Muscle of leg (tissue), 11 donors: Measurements from ENCODE around the gene ABCB10. TPM values are rescaled to one million over a fixed set of nuclear protein-coding genes. Genes with fewer than 3 reads are reported as not detected.
"Not testable (repeated sequence)": the region's sequence is repeated elsewhere in the genome, so short reads cannot be mapped to it uniquely, and the experiment has no call there.

Experiments
- DNase-seq: peaks from one replicate; pipeline ENCODE4 v3.0.0; 2013
- H3K27ac ChIP-seq: one replicate; pipeline ENCODE4 v1.5.1; 2013; ENCODE audit warnings: mild to moderate bottlenecking, low read length, control low read depth
- H3K27me3 ChIP-seq: one replicate; pipeline ENCODE4 v1.6.1; 2013; ENCODE audit warnings: low read length; ENCODE audit not compliant: control insufficient read depth, insufficient read depth
- H3K36me3 ChIP-seq: one replicate; pipeline ENCODE4 v1.6.1; 2013; ENCODE audit warnings: low read length; ENCODE audit not compliant: control insufficient read depth, insufficient read depth
- H3K4me1 ChIP-seq: one replicate; pipeline ENCODE4 v1.6.1; 2013; ENCODE audit warnings: low read length; ENCODE audit not compliant: control insufficient read depth, insufficient read depth
- H3K4me3 ChIP-seq: one replicate; pipeline ENCODE4 v1.5.1; 2013; ENCODE audit warnings: low read length, control low read depth
- H3K9me3 ChIP-seq: replicated peaks from 2 replicates; pipeline ENCODE4 v1.6.1; 2013; ENCODE audit warnings: low read depth, low read length; ENCODE audit not compliant: control insufficient read depth
- WGBS: methylation state at CpG from one replicate; pipeline ENCODE4 v1.1.5; 2013; ENCODE audit warnings: missing lambda C conversion rate; ENCODE audit not compliant: insufficient coverage; 5-methylcytosine and 5-hydroxymethylcytosine counted together
- polyA plus RNA-seq, 8 donors: library from polyadenylated mRNA; unstranded; fragments of 120-200 nt; gene quantifications; one replicate each; pipeline versions ENCODE4 v1.2.1 to v1.2.3, GENCODE V29; 2013; ENCODE audit warnings: inconsistent platforms in 1 of 8, low replicate concordance in 1 of 8; ENCODE audit not compliant: insufficient read length in 8 of 8, insufficient read depth in 1 of 8
- total RNA-seq: library from RNA; stranded (reverse); fragments of 120-200 nt; gene quantifications from one replicate; pipeline ENCODE4 v1.2.4, GENCODE V29; 2013

The ABCB10 gene
- total and polyA plus RNA-seq, 9 donors, result 13.5 to 17.3 (median 14.3) TPM

DNA sequence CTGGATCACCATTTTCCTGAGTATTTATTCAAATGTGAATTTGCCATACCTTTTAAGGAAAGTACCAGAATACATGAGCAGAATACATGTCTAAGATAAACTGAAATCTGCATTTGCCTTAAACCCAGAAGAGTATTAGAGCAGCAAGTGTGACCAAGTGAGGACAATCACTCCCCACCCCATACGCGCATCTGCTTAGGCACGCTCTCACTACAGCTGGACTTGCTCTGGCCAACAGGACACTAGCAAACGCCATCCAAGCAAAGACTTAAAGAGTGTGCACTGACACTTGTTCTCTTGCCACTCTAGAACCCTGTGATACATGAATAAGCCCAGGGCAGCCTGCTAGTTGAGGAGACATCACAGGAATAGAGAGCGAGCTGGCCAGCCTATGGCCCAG lies 76.0 kb downstream of the ABCB10 start:
- Histone ChIP-seq H3K27me3 (no peaks in the 10 kb centered on the region), H3K4me3 (no peak overlapping the region), H3K27ac (no peak overlapping the region), H3K4me1 (no peaks in the 10 kb centered on the region), H3K9me3 (no peaks in the 10 kb centered on the region), H3K36me3 (peaks cover 68% of the 10 kb centered on the region)
- WGBS, result 96% methylated on average over 4 of the region's 5 CpGs
- no peak for DNase-seq

DNA sequence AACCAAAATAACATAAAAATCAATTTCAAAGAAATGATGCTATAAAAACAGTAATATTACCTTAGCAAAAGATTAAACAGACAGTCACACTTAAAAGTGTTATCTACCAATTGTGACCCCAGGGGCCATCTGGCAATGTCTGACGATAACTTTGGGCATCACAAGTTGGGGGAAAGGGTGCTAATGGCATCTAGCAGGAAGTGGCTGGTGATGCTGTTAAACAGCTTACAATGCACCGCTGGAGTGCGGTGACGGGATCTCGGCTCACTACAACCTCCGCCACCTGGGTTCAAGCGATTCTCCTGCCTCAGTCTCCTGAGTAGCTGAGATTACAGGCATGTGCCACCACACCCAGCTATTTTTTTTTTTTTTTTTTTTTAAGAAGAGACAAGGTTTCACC lies 78.0 kb downstream of the ABCB10 start:
- no peak overlapping the region for H3K27ac ChIP-seq
- H3K4me1 ChIP-seq, result no peaks in the 10 kb centered on the region
- 95% methylated on average over 6 of the region's 7 CpGs for WGBS
- no peaks in the 10 kb centered on the region for H3K9me3 ChIP-seq
- H3K4me3 ChIP-seq, result no peak overlapping the region
- DNase-seq, result no peak
- peaks cover 60% of the 10 kb centered on the region for H3K36me3 ChIP-seq
- H3K27me3 ChIP-seq, result no peaks in the 10 kb centered on the region

DNA sequence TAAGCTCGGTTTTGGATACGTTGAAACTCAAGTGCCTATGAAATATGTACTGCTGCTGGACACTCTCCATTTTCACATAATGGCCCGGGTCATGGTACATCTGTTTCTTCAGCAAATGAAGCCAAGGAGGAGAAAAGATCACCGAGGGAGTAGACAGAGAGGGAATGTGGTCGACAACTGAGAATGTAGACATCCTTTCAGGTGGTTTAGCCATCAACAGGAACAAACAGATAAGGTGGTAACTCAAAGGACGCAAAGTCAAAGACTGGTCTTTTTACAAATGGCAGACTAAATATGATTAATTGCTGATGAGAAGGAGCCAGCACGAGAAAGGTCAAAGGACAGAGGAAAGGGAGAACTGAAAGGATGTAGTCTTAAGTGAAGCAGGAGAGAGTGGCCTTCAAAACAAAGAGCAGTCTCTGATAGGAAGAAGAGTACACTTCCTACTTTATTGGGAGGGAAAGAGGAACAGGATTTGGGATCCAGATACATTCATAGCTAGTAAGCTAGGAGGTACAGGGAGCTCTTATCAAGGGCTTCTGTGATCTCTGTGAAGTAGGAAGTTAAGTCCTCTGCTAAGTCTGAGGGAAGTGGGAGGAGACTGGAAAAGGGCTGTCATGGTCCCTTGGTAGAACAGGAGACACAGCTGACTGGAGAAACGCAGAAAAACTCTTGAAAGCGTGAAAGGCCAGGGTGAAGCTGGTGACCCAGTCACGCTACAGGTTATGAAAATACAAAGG lies 78.7 kb downstream of the ABCB10 start:
- 91% methylated on average over 6 of the region's 10 CpGs for WGBS
- peak; percentile 20 for DNase-seq
- H3K36me3 ChIP-seq, result peaks cover 63% of the 10 kb centered on the region

DNA sequence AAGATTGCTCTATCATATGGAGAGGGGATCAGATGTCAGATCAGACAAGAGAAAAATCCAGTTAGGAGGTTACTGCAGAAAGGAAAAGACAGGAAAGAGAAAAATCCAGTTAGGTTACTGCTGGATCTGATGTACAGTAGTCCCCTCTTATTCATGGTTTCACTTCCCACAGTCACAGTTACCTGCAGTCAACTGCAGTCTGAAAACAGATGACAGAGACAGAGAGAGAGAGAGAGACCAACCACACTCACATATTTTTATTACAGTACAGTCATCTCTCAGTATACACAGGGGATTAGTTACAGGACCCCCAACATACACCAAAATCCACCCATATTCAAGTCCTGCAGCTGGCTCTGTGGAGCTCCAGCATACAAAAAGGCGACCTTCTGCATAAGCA lies 79.7 kb downstream of the ABCB10 start:
- Histone ChIP-seq H3K27me3 (no peaks in the 10 kb centered on the region), H3K4me1 (no peaks in the 10 kb centered on the region), H3K4me3 (no peak overlapping the region), H3K9me3 (no peaks in the 10 kb centered on the region), H3K27ac (no peak overlapping the region), H3K36me3 (peaks cover 67% of the 10 kb centered on the region)
- WGBS, result no CpG with 5 or more reads among the region's 1 CpG
- no peak for DNase-seq

More for the DNA sequence above, 78.7 kb downstream of the ABCB10 start:
- H3K4me1 ChIP-seq, result no peaks in the 10 kb centered on the region
- no peaks in the 10 kb centered on the region for H3K27me3 ChIP-seq
- no peak overlapping the region for H3K27ac ChIP-seq
- no peaks in the 10 kb centered on the region for H3K9me3 ChIP-seq
- no peak overlapping the region for H3K4me3 ChIP-seq

DNA sequence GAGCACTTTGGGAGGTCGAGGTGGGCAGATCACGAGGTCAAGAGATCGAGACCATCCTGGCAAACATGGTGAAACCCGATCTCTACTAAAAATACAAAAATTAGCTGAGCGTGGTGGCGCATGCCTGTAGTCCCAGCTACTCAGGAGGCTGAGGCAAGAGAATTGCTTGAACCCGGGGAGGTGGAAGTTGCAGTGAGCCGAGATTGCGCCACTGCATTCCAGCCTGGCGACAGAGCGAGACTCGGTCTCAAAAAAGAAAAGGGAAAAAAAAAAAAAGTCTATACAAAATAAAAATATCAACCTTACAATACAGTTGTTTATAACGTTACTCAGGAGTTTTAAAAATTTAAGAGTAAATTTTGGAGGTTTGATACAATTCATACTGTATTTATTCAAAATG lies 82.6 kb downstream of the ABCB10 start:
- not testable (repeated sequence) for H3K27me3 ChIP-seq, H3K27ac ChIP-seq, DNase-seq, H3K9me3 ChIP-seq, H3K4me1 ChIP-seq, H3K4me3 ChIP-seq
- WGBS, result 96% methylated on average over 4 of the region's 13 CpGs
- peaks cover 62% of the 10 kb centered on the region for H3K36me3 ChIP-seq

DNA sequence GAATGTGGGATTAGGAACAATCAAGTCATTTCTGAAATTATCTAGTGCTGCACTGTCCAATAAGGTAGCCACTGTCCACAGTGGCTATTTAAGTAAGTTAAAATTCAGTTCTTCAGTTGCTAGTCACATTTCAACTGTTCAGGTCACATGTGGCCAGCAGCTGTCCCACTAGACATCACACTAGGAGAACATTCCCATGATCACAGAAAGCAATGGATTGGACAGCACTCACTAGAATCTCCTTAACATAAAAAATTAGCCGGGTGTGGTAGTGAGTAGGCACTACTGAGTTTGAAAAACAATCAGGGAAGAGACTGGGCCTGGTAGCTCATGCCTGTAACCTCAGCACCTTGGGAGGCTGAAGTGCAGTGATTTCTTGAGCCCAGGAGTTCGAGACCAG lies 84.0 kb downstream of the ABCB10 start:
- no peak for DNase-seq
- peaks cover 63% of the 10 kb centered on the region for H3K36me3 ChIP-seq
- no peaks in the 10 kb centered on the region for H3K27me3 ChIP-seq
- 100% methylated on average over 1 of the region's 2 CpGs for WGBS
- no peak overlapping the region for H3K27ac ChIP-seq
- H3K9me3 ChIP-seq, result no peaks in the 10 kb centered on the region
- no peak overlapping the region for H3K4me3 ChIP-seq
- H3K4me1 ChIP-seq, result no peaks in the 10 kb centered on the region

DNA sequence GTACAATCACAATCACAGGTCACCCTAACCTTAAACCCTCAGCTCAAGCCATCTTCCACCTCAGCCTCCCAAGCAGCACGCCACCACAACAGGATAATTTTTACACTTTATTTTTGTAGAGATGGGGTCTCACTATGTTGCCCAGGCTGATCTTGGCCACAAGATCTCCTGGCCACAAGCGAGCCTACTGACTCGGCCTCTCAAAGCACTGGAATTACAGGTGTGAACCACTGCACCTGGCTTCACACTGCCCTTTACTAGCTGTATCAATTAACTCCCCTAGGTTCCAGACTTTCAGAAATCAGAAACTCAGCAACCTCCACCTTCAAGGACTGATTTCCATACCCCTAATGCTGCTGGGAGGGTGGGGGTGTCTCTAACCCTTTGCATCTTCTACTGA lies 87.3 kb downstream of the ABCB10 start:
- DNase-seq, result no peak
- Histone ChIP-seq H3K27ac (no peak overlapping the region), H3K4me1 (no peaks in the 10 kb centered on the region), H3K36me3 (peaks cover 60% of the 10 kb centered on the region), H3K4me3 (no peak overlapping the region), H3K27me3 (no peaks in the 10 kb centered on the region), H3K9me3 (no peaks in the 10 kb centered on the region)
- 100% methylated on average over 1 of the region's 3 CpGs for WGBS

DNA sequence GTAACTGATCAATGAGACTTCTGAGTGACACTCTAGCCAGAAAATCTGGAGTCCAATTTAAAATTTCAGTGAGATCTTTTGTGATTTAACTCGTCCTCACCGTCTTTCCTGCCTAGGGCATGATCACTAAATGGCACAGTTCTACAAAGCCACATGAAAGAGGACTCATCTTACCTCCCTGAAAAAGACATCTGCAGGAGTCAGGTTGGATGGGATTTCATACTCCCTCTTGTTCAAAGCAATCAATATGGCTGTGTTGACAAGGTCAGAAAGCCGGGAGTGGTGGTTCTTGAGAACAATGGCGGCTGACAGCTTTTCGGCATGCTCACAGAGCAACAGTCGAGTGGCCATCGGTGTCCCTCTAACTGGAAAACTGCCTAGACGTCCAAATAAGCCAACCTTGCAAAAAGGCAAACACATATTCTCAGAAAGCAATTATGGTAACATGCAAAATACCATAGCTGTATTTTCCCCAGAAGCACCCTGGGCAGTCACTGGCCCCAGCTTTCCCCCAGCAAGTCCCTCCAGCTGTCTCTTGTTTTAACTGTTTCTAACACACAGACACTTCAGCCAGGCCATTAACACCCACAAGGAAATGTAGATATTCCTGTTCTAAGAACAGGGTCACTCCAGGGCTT lies 88.0 kb downstream of the ABCB10 start:
- WGBS, result 91% methylated on average over 6 of the region's 8 CpGs
- H3K4me1 ChIP-seq, result no peaks in the 10 kb centered on the region
- no peak overlapping the region for H3K27ac ChIP-seq
- peaks cover 61% of the 10 kb centered on the region for H3K36me3 ChIP-seq
- no peaks in the 10 kb centered on the region for H3K9me3 ChIP-seq
- no peaks in the 10 kb centered on the region for H3K27me3 ChIP-seq
- no peak for DNase-seq
- H3K4me3 ChIP-seq, result no peak overlapping the region

DNA sequence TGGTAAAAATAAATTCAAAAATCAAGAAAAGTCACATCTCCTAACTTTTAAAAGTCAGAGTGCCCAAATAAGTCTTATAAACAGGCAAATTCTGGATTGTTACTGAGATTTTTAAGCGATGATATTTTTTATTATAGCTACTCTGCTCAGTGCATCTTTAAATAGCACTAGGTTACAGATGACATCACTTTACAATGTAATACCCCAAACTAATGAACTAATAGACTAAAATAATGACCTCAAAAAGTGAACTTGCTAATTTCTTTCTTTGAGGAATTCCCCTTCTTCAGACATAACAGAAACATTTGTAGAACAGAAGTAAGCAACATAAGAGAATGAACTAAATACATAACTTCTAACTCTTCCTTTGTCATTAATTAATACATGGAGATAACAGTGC lies 91.6 kb downstream of the ABCB10 start:
- H3K9me3 ChIP-seq, result no peaks in the 10 kb centered on the region
- H3K27me3 ChIP-seq, result no peaks in the 10 kb centered on the region
- H3K36me3 ChIP-seq, result peaks cover 54% of the 10 kb centered on the region
- WGBS, result no CpG with 5 or more reads among the region's 1 CpG
- no peaks in the 10 kb centered on the region for H3K4me1 ChIP-seq
- no peak overlapping the region for H3K27ac ChIP-seq
- no peak for DNase-seq
- H3K4me3 ChIP-seq, result no peak overlapping the region
